Gastroesophageal sphincter (tissue), 4 donors: ENCODE results near the gene TAGLN2. TPM values are rescaled to one million over a fixed set of nuclear protein-coding genes. Genes with fewer than 3 reads are reported as not detected.

Experiments
- ATAC-seq: fragments of 150-250 bp; one replicate; pipeline ENCODE4 v1.9.1; 2016; ENCODE audit warnings: mild to moderate bottlenecking, moderate library complexity
- H3K27ac ChIP-seq, 4 donors: fragments of 200-600 bp; sonication (generic) in 3 of 4; 1 replicate in 3 of 4; 2 replicates in 1 of 4; pipeline ENCODE4 v1.5.1; 2016 to 2019
- H3K27me3 ChIP-seq: fragments of 200-600 bp; sonication (generic); one replicate; pipeline ENCODE4 v1.5.1; 2019
- H3K36me3 ChIP-seq, 2 donors: fragments of 200-600 bp; sonication (generic); one replicate each; pipeline ENCODE4 v1.5.1; 2019; ENCODE audit warnings: control low read depth in 1 of 2
- H3K4me1 ChIP-seq, 3 donors: fragments of 200-600 bp; sonication (generic); 1 replicate in 2 of 3; 2 replicates in 1 of 3; pipeline ENCODE4 v1.5.1; 2016 to 2019; ENCODE audit warnings: control low read depth in 2 of 3
- H3K4me3 ChIP-seq, 2 donors: fragments of 200-600 bp; sonication (generic); one replicate each; pipeline ENCODE4 v1.5.1; 2019; ENCODE audit warnings: mild to moderate bottlenecking in 1 of 2, moderate library complexity in 1 of 2
- H3K9me3 ChIP-seq, 3 donors: fragments of 200-600 bp; sonication (generic); one replicate each; pipeline ENCODE4 v1.5.1; 2017 to 2019; ENCODE audit warnings: control low read depth in 2 of 3
- CTCF ChIP-seq, 4 experiments: fragments of 200-600 bp in 2 of 4; fragments of 450-650 bp in 2 of 4; sonication (generic) in 1 of 4; IDR thresholded peaks; one replicate each; pipeline ENCODE4 v1.5.1; 2017 to 2019; ENCODE audit warnings: antibody characterized with exemption in 4 of 4, mild to moderate bottlenecking in 2 of 4, moderate library complexity in 2 of 4
- EP300 ChIP-seq: sonication (generic); formaldehyde crosslinking; IDR thresholded peaks from one replicate; pipeline ENCODE4 v1.6.1; 2017; ENCODE audit warnings: antibody characterized with exemption, mild to moderate bottlenecking
- POLR2A ChIP-seq, 2 donors: fragments of 450-650 bp; IDR thresholded peaks; one replicate each; pipeline ENCODE4 v1.6.1; 2017; ENCODE audit warnings: antibody characterized with exemption in 2 of 2, mild to moderate bottlenecking in 2 of 2, moderate library complexity in 1 of 2
- POLR2AphosphoS5 ChIP-seq: sonication (generic); formaldehyde crosslinking; IDR thresholded peaks from one replicate; pipeline ENCODE4 v1.6.1; 2017; ENCODE audit warnings: antibody characterized with exemption
- WGBS, 2 donors: methylation state at CpG; one replicate each; pipeline ENCODE4 v1.1.5; 2018; ENCODE audit warnings: low coverage in 1 of 2; 5-methylcytosine and 5-hydroxymethylcytosine counted together
- total RNA-seq, 4 donors: library from RNA; depleted of rRNA; stranded (reverse); fragments of >200 nt; gene quantifications; one replicate each; pipeline ENCODE4 v1.1.0, GENCODE V29; 2016

TAGLN2 gene
- total RNA-seq, 4 donors from 2014 or later, result 75.3 to 239 (median 217) TPM

GRCh38 chr1:159879977-159880376 is 45.3 kb downstream of the TAGLN2 start:
- H3K36me3 ChIP-seq, result peaks cover 0 to 3% of the 10 kb centered on the region in 2 donors
- no peak overlapping the region for H3K4me3 ChIP-seq
- TF ChIP-seq POLR2A (IDR thresholded peaks at IDR 0.05) (no peak), POLR2AphosphoS5 (no peak), EP300 (no peak), CTCF (IDR thresholded peaks at IDR 0.05) (no peak)
- H3K4me1 ChIP-seq, result peaks cover 0 to 8% (median 0%) of the 10 kb centered on the region in 3 donors
- H3K27ac ChIP-seq, result no peak overlapping the region
- 61 to 90% methylated on average over 3 to 4 of the region's 4 CpGs for WGBS, 2 donors
- H3K9me3 ChIP-seq, result no peaks in the 10 kb centered on the region
- H3K27me3 ChIP-seq, result no peaks in the 10 kb centered on the region
- no peak for ATAC-seq

- ATAC-seq, result no peak
- TF ChIP-seq CTCF (IDR thresholded peaks at IDR 0.05) (no peak), POLR2A (IDR thresholded peaks at IDR 0.05) (no peak), EP300 (no peak), POLR2AphosphoS5 (no peak)
- Histone ChIP-seq H3K27me3 (no peaks in the 10 kb centered on the region), H3K4me1 (peaks cover 0 to 8% (median 0%) of the 10 kb centered on the region in 3 donors), H3K27ac (no peak overlapping the region), H3K36me3 (peaks cover 0 to 2% of the 10 kb centered on the region in 2 donors), H3K9me3 (no peaks in the 10 kb centered on the region), H3K4me3 (no peak overlapping the region)
- 83 to 93% methylated on average over 3 of the region's 3 CpGs for WGBS, 2 donors
These were observed 46.2 kb downstream of the TAGLN2 start for GRCh38 chr1:159879136-159879535.

- H3K4me1 ChIP-seq, result peaks cover 0 to 8% (median 0%) of the 10 kb centered on the region in 3 donors
- no peak overlapping the region for H3K4me3 ChIP-seq
- no peak overlapping the region for H3K27ac ChIP-seq
- no peaks in the 10 kb centered on the region for H3K36me3 ChIP-seq
- H3K9me3 ChIP-seq, result no peaks in the 10 kb centered on the region
- TF ChIP-seq POLR2A (IDR thresholded peaks at IDR 0.05), result no peak
- TF ChIP-seq POLR2AphosphoS5, result no peak
- TF ChIP-seq CTCF (IDR thresholded peaks at IDR 0.05), result no peak
- no peak for TF ChIP-seq EP300
- no peak for ATAC-seq
- peaks cover 4% of the 10 kb centered on the region for H3K27me3 ChIP-seq
- 90 to 91% methylated on average over 4 to 5 of the region's 6 CpGs for WGBS, 2 donors
These were observed 47.4 kb downstream of the TAGLN2 start for GRCh38 chr1:159877695-159878444.

- TF ChIP-seq CTCF (IDR thresholded peaks at IDR 0.05) (no peak), POLR2A (IDR thresholded peaks at IDR 0.05) (no peak), POLR2AphosphoS5 (no peak), EP300 (no peak)
- 70 to 85% methylated on average over 2 of the region's 4 CpGs for whole genome bisulfite sequencing, 2 donors
These were observed 51.7 kb downstream of the TAGLN2 start for GRCh38 chr1:159873530-159874143.

More at GRCh38 chr1:159873530-159874143, 51.7 kb downstream of the TAGLN2 start:
- H3K36me3 ChIP-seq, result no peaks in the 10 kb centered on the region
- no peak overlapping the region for H3K27ac ChIP-seq
- no peaks in the 10 kb centered on the region for H3K9me3 ChIP-seq
- no peak overlapping the region for H3K4me3 ChIP-seq
- H3K27me3 ChIP-seq, result peaks cover 35% of the 10 kb centered on the region
- ATAC-seq, result no peak
- peaks cover 0 to under 1% (median 0%) of the 10 kb centered on the region in 3 donors for H3K4me1 ChIP-seq
